Osteoblast (primary cell): Measurements from ENCODE around the gene GALNT9. TPM values are rescaled to one million over a fixed set of nuclear protein-coding genes. Genes with fewer than 3 reads are reported as not detected.
"Not testable (repeated sequence)": the region's sequence is repeated elsewhere in the genome, so short reads cannot be mapped to it uniquely, and the experiment has no call there.

Source experiments
- DNase-seq: peaks from one replicate; pipeline ENCODE4 v3.0.0; 2011; ENCODE audit warnings: low spot score, mixed read lengths; ENCODE audit not compliant: insufficient read length; ENCODE audit errors: missing footprints
- H2AFZ ChIP-seq: 2 replicates; pipeline ENCODE4 v1.6.0; 2011; ENCODE audit warnings: mild to moderate bottlenecking, low read length
- H3K27ac ChIP-seq: 2 replicates; pipeline ENCODE4 v1.5.1; 2011; ENCODE audit warnings: mild to moderate bottlenecking, low read depth, low read length, moderate library complexity
- H3K27me3 ChIP-seq: 2 replicates; pipeline ENCODE4 v1.6.0; 2012; ENCODE audit warnings: mild to moderate bottlenecking, control low read depth, inconsistent platforms, low read length, moderate library complexity; ENCODE audit not compliant: insufficient read depth
- H3K36me3 ChIP-seq: 2 replicates; pipeline ENCODE4 v1.5.1; 2011; ENCODE audit warnings: mild to moderate bottlenecking, low read length, control low read depth, moderate library complexity; ENCODE audit not compliant: insufficient read depth
- H3K4me1 ChIP-seq: 2 replicates; pipeline ENCODE4 v1.5.1; 2011; ENCODE audit warnings: mild to moderate bottlenecking, low read length, control low read depth, moderate library complexity; ENCODE audit not compliant: insufficient read depth
- H3K4me2 ChIP-seq: 2 replicates; pipeline ENCODE4 v1.6.0; 2011; ENCODE audit warnings: mild to moderate bottlenecking, low read length; ENCODE audit not compliant: insufficient read depth
- H3K4me3 ChIP-seq: fragments of 200-600 bp; sonication (generic); 3 replicates; pipeline ENCODE4 v1.5.1; 2012; ENCODE audit warnings: mild to moderate bottlenecking, low read length, inconsistent platforms; ENCODE audit not compliant: insufficient read depth
- H3K79me2 ChIP-seq: 2 replicates; pipeline ENCODE4 v1.6.0; 2012; ENCODE audit warnings: mild to moderate bottlenecking, low read length, control low read depth, inconsistent platforms; ENCODE audit not compliant: insufficient read depth
- H3K9me3 ChIP-seq: 2 replicates; pipeline ENCODE4 v1.5.1; 2011; ENCODE audit warnings: low read depth, low read length, control low read depth
- H4K20me1 ChIP-seq: 2 replicates; pipeline ENCODE4 v1.6.0; 2012; ENCODE audit warnings: mild to moderate bottlenecking, low read length, control low read depth; ENCODE audit not compliant: insufficient read depth
- CTCF ChIP-seq: IDR thresholded peaks from 2 replicates; pipeline ENCODE4 v1.5.1; 2011; ENCODE audit warnings: mild to moderate bottlenecking, low read depth, low read length, moderate library complexity; ENCODE audit errors: extremely low read depth
- total RNA-seq: library from RNA; depleted of rRNA; stranded (reverse); fragments of >200 nt; gene quantifications from 2 replicates; pipeline ENCODE4 v1.2.3, GENCODE V29; 2012

The GALNT9 gene
- total RNA-seq, 1 donor: 0.36 TPM

- H2AFZ ChIP-seq: no peak overlapping the region
- H3K4me2 ChIP-seq: no peak overlapping the region
- H3K36me3 ChIP-seq: no peaks in the 10 kb centered on the region
- no peak overlapping the region for H3K27ac ChIP-seq
- no peak for DNase-seq
- no peaks in the 10 kb centered on the region for H3K27me3 ChIP-seq
- no peak for TF ChIP-seq CTCF
- peaks cover 3% of the 10 kb centered on the region for H3K4me1 ChIP-seq
- no peaks in the 10 kb centered on the region for H4K20me1 ChIP-seq
- no peaks in the 10 kb centered on the region for H3K9me3 ChIP-seq
- no peak overlapping the region for H3K4me3 ChIP-seq
- no peaks in the 10 kb centered on the region for H3K79me2 ChIP-seq
These were observed 31.8 kb upstream of the GALNT9 start for GRCh38 chr12:132360906-132361777.

GRCh38 chr12:132360410-132360809 is 31.0 kb upstream of the GALNT9 start:
- no peaks in the 10 kb centered on the region for H4K20me1 ChIP-seq
- no peak overlapping the region for H3K4me2 ChIP-seq
- H2AFZ ChIP-seq: no peak overlapping the region
- no peak overlapping the region for H3K4me3 ChIP-seq
- H3K27ac ChIP-seq: no peak overlapping the region
- H3K79me2 ChIP-seq: no peaks in the 10 kb centered on the region
- no peaks in the 10 kb centered on the region for H3K9me3 ChIP-seq
- peaks cover 3% of the 10 kb centered on the region for H3K4me1 ChIP-seq
- no peak for DNase-seq
- no peak for TF ChIP-seq CTCF
- no peaks in the 10 kb centered on the region for H3K36me3 ChIP-seq
- no peaks in the 10 kb centered on the region for H3K27me3 ChIP-seq

GRCh38 chr12:132359971-132360370 is 30.6 kb upstream of the GALNT9 start:
- Histone ChIP-seq H3K79me2 (no peaks in the 10 kb centered on the region), H3K4me1 (peaks cover 3% of the 10 kb centered on the region), H3K36me3 (no peaks in the 10 kb centered on the region), H3K9me3 (no peaks in the 10 kb centered on the region), H3K27me3 (no peaks in the 10 kb centered on the region), H3K4me2 (no peak overlapping the region), H3K4me3 (no peak overlapping the region), H2AFZ (no peak overlapping the region), H3K27ac (no peak overlapping the region), H4K20me1 (no peaks in the 10 kb centered on the region)
- DNase-seq: no peak
- no peak for TF ChIP-seq CTCF

- Histone ChIP-seq H3K9me3 (no peaks in the 10 kb centered on the region), H3K4me3 (no peak overlapping the region), H3K79me2 (no peaks in the 10 kb centered on the region), H3K27me3 (no peaks in the 10 kb centered on the region), H3K4me2 (no peak overlapping the region), H3K36me3 (no peaks in the 10 kb centered on the region), H3K27ac (no peak overlapping the region), H4K20me1 (no peaks in the 10 kb centered on the region), H2AFZ (no peak overlapping the region), H3K4me1 (peaks cover 3% of the 10 kb centered on the region)
- TF ChIP-seq CTCF: no peak
- no peak for DNase-seq
These were observed 30.2 kb upstream of the GALNT9 start for GRCh38 chr12:132359551-132359950.

- H3K36me3 ChIP-seq, DNase-seq, H3K9me3 ChIP-seq: not testable (repeated sequence)
These were observed 29.1 kb upstream of the GALNT9 start for GRCh38 chr12:132358241-132359225.

More at GRCh38 chr12:132358241-132359225, 29.1 kb upstream of the GALNT9 start:
- not testable (repeated sequence) for H3K4me3 ChIP-seq, H3K79me2 ChIP-seq, H3K27me3 ChIP-seq, H3K4me1 ChIP-seq, H4K20me1 ChIP-seq, H3K4me2 ChIP-seq, H2AFZ ChIP-seq, H3K27ac ChIP-seq
